HCT116 (cell line): ENCODE measurements around the gene RBP2. TPM values are rescaled to one million over a fixed set of nuclear protein-coding genes. Genes with fewer than 3 reads are reported as not detected.

ENCODE experiments used
- ATAC-seq: fragments of 200-7000 bp; cut with Tn5 transposase; 2 replicates; pipeline ENCODE4 v1.9.1; 2020; ENCODE audit warnings: mild to moderate bottlenecking, moderate library complexity
- BruUV-seq: library from RNA; stranded (reverse); fragments of 400-500 nt; replicated peaks from 2 replicates; lab custom pipeline; 2021; lab: Mats Ljungman, UMichigan
- CTCF ChIA-PET: fragments of 300-600 bp; sonication (Branson Sonifier 250); formaldehyde crosslinking; loops from one replicate; lab custom pipeline; 2021; ENCODE audit warnings: antibody characterized with exemption; lab: Charles Lee
- POLR2A ChIA-PET: fragments of 300-600, 350-600 bp; sonication (Branson Sonifier 250); formaldehyde crosslinking; loops from one replicate; lab custom pipeline; 2021; ENCODE audit warnings: antibody characterized with exemption; lab: Charles Lee
- RAD21 ChIA-PET, 2 experiments: fragments of 300-600 bp; sonication (Branson Sonifier 250); formaldehyde crosslinking; loops; one replicate each; lab custom pipeline; 2023; ENCODE audit warnings: low total read pairs in 2 of 2; ENCODE audit not compliant: uncharacterized antibody in 2 of 2, unreplicated experiment in 2 of 2, low non-redundant PET in 1 of 2; lab: Charles Lee
- DNase-seq: peaks from one replicate; pipeline ENCODE4 v3.0.0-alpha.2; 2010; ENCODE audit warnings: low read depth, low spot score
- H2AFZ ChIP-seq: fragments of 200-600 bp; shearing (Covaris generic), sonication (generic); 2 replicates; pipeline ENCODE4 v1.6.1; 2017; ENCODE audit warnings: low read depth, mixed run types, mixed read lengths, antibody characterized with exemption, low read length; ENCODE audit not compliant: poor library complexity, severe bottlenecking
- H3K27ac ChIP-seq: 2 replicates; pipeline ENCODE4 v1.5.1; 2012; ENCODE audit warnings: low read depth, low read length
- H3K27me3 ChIP-seq: fragments of 200-600 bp; sonication (generic); 2 replicates; pipeline ENCODE4 v1.6.1; 2016; ENCODE audit warnings: mixed run types, low read length, mixed read lengths; ENCODE audit not compliant: insufficient read depth
- H3K36me3 ChIP-seq, 2 experiments: fragments of 200-500 bp in 1 of 2; fragments of 200-600 bp in 1 of 2; sonication (Bioruptor generic) in 1 of 2; sonication (generic) in 1 of 2; 2 replicates each; pipeline versions ENCODE4 v1.5.1 to v1.6.1; 2014 to 2016; ENCODE audit warnings: low read length in 2 of 2, inconsistent platforms in 1 of 2, mixed read lengths in 1 of 2, mixed run types in 1 of 2; ENCODE audit not compliant: insufficient read depth in 2 of 2, control insufficient read depth in 1 of 2
- H3K4me1 ChIP-seq, 2 experiments: fragments of 200-600 bp in 1 of 2; sonication (generic) in 1 of 2; 2 replicates each; pipeline versions ENCODE4 v1.5.1 to v1.6.1; 2012 to 2017; ENCODE audit warnings: low read length in 2 of 2, inconsistent platforms in 1 of 2, mild to moderate bottlenecking in 1 of 2, mixed read lengths in 1 of 2, mixed run types in 1 of 2, moderate library complexity in 1 of 2; ENCODE audit not compliant: insufficient read depth in 2 of 2, control insufficient read depth in 1 of 2
- H3K4me2 ChIP-seq: fragments of 200-600 bp; sonication (generic); 2 replicates; pipeline ENCODE4 v1.6.1; 2017; ENCODE audit warnings: mixed run types, low read length, mixed read lengths
- H3K4me3 ChIP-seq, 2 experiments: fragments of 200-600 bp in 1 of 2; sonication (generic) in 1 of 2; replicated peaks in 1 of 2; 2 replicates each; pipeline ENCODE4 v1.5.1; 2011 to 2016; ENCODE audit warnings: low read length in 2 of 2, control low read depth in 1 of 2, low read depth in 1 of 2, mild to moderate bottlenecking in 1 of 2, mixed read lengths in 1 of 2, mixed run types in 1 of 2
- H3K79me2 ChIP-seq: fragments of 200-600 bp; sonication (generic); 2 replicates; pipeline ENCODE4 v1.6.1; 2017; ENCODE audit warnings: mild to moderate bottlenecking, mixed run types, low read length, moderate library complexity, mixed read lengths; ENCODE audit not compliant: insufficient read depth
- H3K9ac ChIP-seq: fragments of 200-600 bp; sonication (generic); 2 replicates; pipeline ENCODE4 v1.6.1; 2016; ENCODE audit warnings: low read length, mixed read lengths
- H3K9me2 ChIP-seq: fragments of 200-600 bp; sonication (generic), shearing (Covaris generic); 2 replicates; pipeline ENCODE4 v1.6.1; 2017; ENCODE audit warnings: mixed run types, mild to moderate bottlenecking, moderate library complexity; ENCODE audit not compliant: insufficient read depth
- H3K9me3 ChIP-seq, 2 experiments: fragments of 200-500 bp in 1 of 2; fragments of 200-600 bp in 1 of 2; sonication (Bioruptor generic) in 1 of 2; sonication (generic) in 1 of 2; 2 replicates each; pipeline ENCODE4 v1.6.1; 2014 to 2017; ENCODE audit warnings: low read length in 2 of 2, mixed read lengths in 2 of 2, inconsistent platforms in 1 of 2, low read depth in 1 of 2, mild to moderate bottlenecking in 1 of 2, mixed run types in 1 of 2, moderate library complexity in 1 of 2; ENCODE audit not compliant: control insufficient read depth in 1 of 2, insufficient read depth in 1 of 2
- H4K20me1 ChIP-seq: fragments of 200-600 bp; sonication (generic), shearing (Covaris generic); 2 replicates; pipeline ENCODE4 v1.6.1; 2017; ENCODE audit warnings: mixed run types, mild to moderate bottlenecking, moderate library complexity; ENCODE audit not compliant: insufficient read depth
- CEBPB ChIP-seq: IDR thresholded peaks from 2 replicates; pipeline ENCODE4 v1.6.1; 2012; ENCODE audit warnings: low read depth
- ELF1 ChIP-seq: IDR thresholded peaks from 2 replicates; pipeline ENCODE4 v1.6.1; 2012; ENCODE audit warnings: low read depth, borderline replicate concordance
- EZH2 ChIP-seq: fragments of 200-600 bp; sonication (generic); IDR thresholded peaks from 2 replicates; pipeline ENCODE4 v1.6.1; 2017; ENCODE audit warnings: antibody characterized with exemption, mixed run types
- FOSL1 ChIP-seq: IDR thresholded peaks from 2 replicates; pipeline ENCODE4 v1.6.1; 2012; ENCODE audit warnings: low read depth
- POLR2A ChIP-seq: IDR thresholded peaks from 2 replicates; pipeline ENCODE4 v1.7.0; 2011; ENCODE audit warnings: borderline replicate concordance; ENCODE audit not compliant: insufficient read depth, insufficient read length; ENCODE audit errors: extremely low read depth
- SIN3A ChIP-seq: IDR thresholded peaks from 2 replicates; pipeline ENCODE4 v1.6.1; 2012; ENCODE audit warnings: low read depth
- SRF ChIP-seq: IDR thresholded peaks from 2 replicates; pipeline ENCODE4 v1.6.1; 2012; ENCODE audit warnings: low read depth
- TCF7L2 ChIP-seq: IDR thresholded peaks from 2 replicates; pipeline ENCODE4 v1.7.0; 2011; ENCODE audit warnings: borderline replicate concordance, inconsistent platforms; ENCODE audit not compliant: insufficient read depth, insufficient read length; ENCODE audit errors: extremely low read depth
- YY1 ChIP-seq: IDR thresholded peaks from 2 replicates; pipeline ENCODE4 v1.6.1; 2011; ENCODE audit warnings: low read length, low read depth, moderate library complexity, mild to moderate bottlenecking; ENCODE audit not compliant: insufficient replicate concordance; ENCODE audit errors: extremely low read depth
- ZFX ChIP-seq: fragments of 450-650 bp; IDR thresholded peaks from 2 replicates; pipeline ENCODE4 v1.6.1; 2017
- ZNF274 ChIP-seq: fragments of 200-500 bp; sonication (Bioruptor generic); IDR thresholded peaks from 2 replicates; pipeline ENCODE4 v1.6.1; 2014; ENCODE audit warnings: mild to moderate bottlenecking, low read depth, low read length, inconsistent platforms
- intact Hi-C: fragments of 100-400 bp; cut with micrococcal nuclease; formaldehyde crosslinking; loops from 2 replicates; pipeline ENCODE4 v1.10.0; 2022
- total RNA-seq: library from RNA; stranded (reverse); gene quantifications from one replicate; pipeline ENCODE4 v1.2.1, GENCODE V29; 2021; ENCODE audit not compliant: unreplicated experiment
- TF ChIP-seq, protein P1 (sequence below): IDR thresholded peaks from 2 replicates; pipeline ENCODE4 v1.6.1; 2012
- TF ChIP-seq, protein P2 (sequence below): IDR thresholded peaks from 2 replicates; pipeline ENCODE4 v1.6.1; 2011; ENCODE audit warnings: mild to moderate bottlenecking, low read length, moderate library complexity; ENCODE audit not compliant: insufficient replicate concordance; ENCODE audit errors: extremely low read depth
- TF ChIP-seq, protein P3 (sequence below): IDR thresholded peaks from 2 replicates; pipeline ENCODE4 v1.6.1; 2012
- TF ChIP-seq, protein P4 (sequence below), 3 experiments: fragments of 200-600 bp in 1 of 3; sonication (generic) in 1 of 3; IDR thresholded peaks in 2 of 3; conservative IDR thresholded peaks in 1 of 3; 2 replicates each; pipeline ENCODE4 v1.5.1; 2012 to 2017; ENCODE audit warnings: low read depth in 2 of 3, low read length in 2 of 3, antibody characterized with exemption in 1 of 3, borderline replicate concordance in 1 of 3, control low read depth in 1 of 3, mild to moderate bottlenecking in 1 of 3, mixed read lengths in 1 of 3, mixed run types in 1 of 3, moderate library complexity in 1 of 3; ENCODE audit not compliant: insufficient read depth in 1 of 3

Gene RBP2
- total RNA-seq, 1 experiment from 2014 or later: not detected

DNA sequence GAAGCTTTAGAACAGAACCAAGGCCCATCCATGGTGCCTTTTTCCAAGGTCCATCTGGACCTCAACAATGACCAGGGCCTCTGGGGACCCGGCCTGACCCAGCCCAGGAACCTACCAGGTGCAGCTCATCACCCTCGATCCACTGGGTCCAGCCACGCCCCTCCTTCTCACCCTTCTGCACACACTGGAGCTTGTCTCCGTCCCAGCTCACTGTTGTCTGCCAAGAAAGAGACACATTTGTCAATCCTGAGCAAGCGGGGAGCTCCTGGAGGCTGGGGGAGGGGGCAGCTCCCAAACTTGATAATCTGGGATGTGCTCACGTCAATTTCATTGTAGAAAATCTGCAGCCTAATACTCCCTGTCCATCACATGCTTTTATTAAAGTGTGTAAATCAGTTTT, 42.0 kb upstream of the RBP2 start:
- ATAC-seq (no peak), DNase-seq (no peak)
- Histone ChIP-seq H3K9ac (no peak overlapping the region), H3K27me3 (no peaks in the 10 kb centered on the region), H2AFZ (no peak overlapping the region), H3K27ac (no peak overlapping the region), H3K4me3 (no peak overlapping the region), H3K9me2 (no peaks in the 10 kb centered on the region), H3K4me2 (no peak overlapping the region), H3K36me3 (peaks cover 0 to 3% of the 10 kb centered on the region in 2 experiments; a peak in 1 of 4 replicates), H4K20me1 (no peaks in the 10 kb centered on the region), H3K9me3 (no peaks in the 10 kb centered on the region), H3K79me2 (no peaks in the 10 kb centered on the region), H3K4me1 (peaks cover 0 to 19% of the 10 kb centered on the region in 2 experiments; a peak in 3 of 4 replicates)
- ChIA-PET POLR2A (no interaction called here), RAD21 (no interaction called here), CTCF (no interaction called here)
- intact Hi-C loops: no loop called here
- BruUV-seq: no TSS peak
- TF ChIP-seq POLR2A: no peak
- TF ChIP-seq EZH2: no peak
- no peak for TF ChIP-seq SIN3A

DNA sequence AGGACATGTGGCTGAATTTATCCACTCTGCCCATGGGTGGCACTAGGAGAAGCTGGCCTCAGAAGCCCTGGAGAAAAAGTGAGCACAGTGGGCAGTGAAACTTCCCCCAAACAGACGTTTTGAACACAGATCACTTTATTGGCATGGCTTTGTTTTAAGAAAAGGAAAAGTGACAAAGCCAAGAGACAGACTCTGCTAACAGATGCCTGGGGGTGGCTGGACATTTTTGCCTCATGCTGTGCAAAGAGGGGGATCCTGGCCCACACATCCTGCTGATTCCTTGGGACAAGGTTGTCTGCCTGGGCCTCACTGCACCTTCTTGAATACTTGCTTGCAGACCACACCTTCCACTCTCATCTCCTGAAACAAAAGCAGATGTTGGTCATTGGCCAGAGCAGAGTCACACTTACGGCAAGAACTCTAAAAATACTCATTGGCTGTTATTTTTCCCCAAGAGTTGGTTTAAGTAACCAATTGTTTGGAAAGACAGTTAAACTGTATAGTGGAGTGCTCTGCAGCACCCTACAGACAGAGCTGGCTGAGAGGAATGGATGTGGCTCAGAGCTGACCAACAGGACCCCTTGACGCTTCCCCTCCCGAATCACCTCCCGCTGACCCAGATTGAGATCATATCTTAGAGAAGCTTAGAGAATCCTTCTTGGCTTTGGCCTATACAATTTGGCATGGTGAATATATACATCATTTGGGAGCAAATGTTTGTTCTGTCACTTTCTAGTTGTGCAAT, 41.2 kb upstream of the RBP2 start:
- no peaks in the 10 kb centered on the region for H3K79me2 ChIP-seq
- ATAC-seq: no peak
- ChIA-PET POLR2A (no interaction called here), CTCF (no interaction called here), RAD21 (no interaction called here)
- H3K4me1 ChIP-seq: peaks cover 0 to 14% of the 10 kb centered on the region in 2 experiments; a peak in 3 of 4 replicates
- peaks cover 0 to 3% of the 10 kb centered on the region in 2 experiments; a peak in 1 of 4 replicates for H3K36me3 ChIP-seq
- no peak overlapping the region for H2AFZ ChIP-seq
- H3K9ac ChIP-seq: no peak overlapping the region
- intact Hi-C loops: no loop called here
- H3K9me3 ChIP-seq: no peaks in the 10 kb centered on the region
- no peaks in the 10 kb centered on the region for H3K27me3 ChIP-seq
- no peaks in the 10 kb centered on the region for H4K20me1 ChIP-seq
- no peak overlapping the region for H3K27ac ChIP-seq
- DNase-seq: no peak
- H3K4me2 ChIP-seq: no peak overlapping the region
- BruUV-seq: no TSS peak
- no peaks in the 10 kb centered on the region for H3K9me2 ChIP-seq
- no peak overlapping the region for H3K4me3 ChIP-seq
- TF ChIP-seq TCF7L2: no peak
- no peak for TF ChIP-seq EZH2
- TF ChIP-seq, protein P1, sequence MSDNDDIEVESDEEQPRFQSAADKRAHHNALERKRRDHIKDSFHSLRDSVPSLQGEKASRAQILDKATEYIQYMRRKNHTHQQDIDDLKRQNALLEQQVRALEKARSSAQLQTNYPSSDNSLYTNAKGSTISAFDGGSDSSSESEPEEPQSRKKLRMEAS: no peak
- TF ChIP-seq, protein P2, sequence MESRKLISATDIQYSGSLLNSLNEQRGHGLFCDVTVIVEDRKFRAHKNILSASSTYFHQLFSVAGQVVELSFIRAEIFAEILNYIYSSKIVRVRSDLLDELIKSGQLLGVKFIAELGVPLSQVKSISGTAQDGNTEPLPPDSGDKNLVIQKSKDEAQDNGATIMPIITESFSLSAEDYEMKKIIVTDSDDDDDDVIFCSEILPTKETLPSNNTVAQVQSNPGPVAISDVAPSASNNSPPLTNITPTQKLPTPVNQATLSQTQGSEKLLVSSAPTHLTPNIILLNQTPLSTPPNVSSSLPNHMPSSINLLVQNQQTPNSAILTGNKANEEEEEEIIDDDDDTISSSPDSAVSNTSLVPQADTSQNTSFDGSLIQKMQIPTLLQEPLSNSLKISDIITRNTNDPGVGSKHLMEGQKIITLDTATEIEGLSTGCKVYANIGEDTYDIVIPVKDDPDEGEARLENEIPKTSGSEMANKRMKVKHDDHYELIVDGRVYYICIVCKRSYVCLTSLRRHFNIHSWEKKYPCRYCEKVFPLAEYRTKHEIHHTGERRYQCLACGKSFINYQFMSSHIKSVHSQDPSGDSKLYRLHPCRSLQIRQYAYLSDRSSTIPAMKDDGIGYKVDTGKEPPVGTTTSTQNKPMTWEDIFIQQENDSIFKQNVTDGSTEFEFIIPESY: no peak
- no peak for TF ChIP-seq ZNF274
- TF ChIP-seq, protein P3, sequence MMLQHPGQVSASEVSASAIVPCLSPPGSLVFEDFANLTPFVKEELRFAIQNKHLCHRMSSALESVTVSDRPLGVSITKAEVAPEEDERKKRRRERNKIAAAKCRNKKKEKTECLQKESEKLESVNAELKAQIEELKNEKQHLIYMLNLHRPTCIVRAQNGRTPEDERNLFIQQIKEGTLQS: no peak
- no peak for TF ChIP-seq FOSL1
- no peak for TF ChIP-seq SRF
- no peak for TF ChIP-seq YY1
- TF ChIP-seq ZFX: no peak
- no peak for TF ChIP-seq CEBPB
- TF ChIP-seq, protein P4, sequence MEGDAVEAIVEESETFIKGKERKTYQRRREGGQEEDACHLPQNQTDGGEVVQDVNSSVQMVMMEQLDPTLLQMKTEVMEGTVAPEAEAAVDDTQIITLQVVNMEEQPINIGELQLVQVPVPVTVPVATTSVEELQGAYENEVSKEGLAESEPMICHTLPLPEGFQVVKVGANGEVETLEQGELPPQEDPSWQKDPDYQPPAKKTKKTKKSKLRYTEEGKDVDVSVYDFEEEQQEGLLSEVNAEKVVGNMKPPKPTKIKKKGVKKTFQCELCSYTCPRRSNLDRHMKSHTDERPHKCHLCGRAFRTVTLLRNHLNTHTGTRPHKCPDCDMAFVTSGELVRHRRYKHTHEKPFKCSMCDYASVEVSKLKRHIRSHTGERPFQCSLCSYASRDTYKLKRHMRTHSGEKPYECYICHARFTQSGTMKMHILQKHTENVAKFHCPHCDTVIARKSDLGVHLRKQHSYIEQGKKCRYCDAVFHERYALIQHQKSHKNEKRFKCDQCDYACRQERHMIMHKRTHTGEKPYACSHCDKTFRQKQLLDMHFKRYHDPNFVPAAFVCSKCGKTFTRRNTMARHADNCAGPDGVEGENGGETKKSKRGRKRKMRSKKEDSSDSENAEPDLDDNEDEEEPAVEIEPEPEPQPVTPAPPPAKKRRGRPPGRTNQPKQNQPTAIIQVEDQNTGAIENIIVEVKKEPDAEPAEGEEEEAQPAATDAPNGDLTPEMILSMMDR (IDR thresholded peaks at IDR 0.05 in 2 of 3, conservative IDR thresholded peaks at IDR 0.05 in 1 of 3; ENCODE audit: borderline replicate concordance in 1 of 3, insufficient read depth in 1 of 3, low read depth in 2 of 3, low read length in 2 of 3): no peak
- no peak for TF ChIP-seq ELF1
